ENCODE results near the gene SLC7A1. TPM values are rescaled to one million over a fixed set of nuclear protein-coding genes. Genes with fewer than 3 reads are reported as not detected.

SLC7A1 gene
- 38.4 and 41.9 TPM in 2 replicates for total RNA-seq (2014; rRNA removed; shearing (Covaris generic))

GRCh38 chr13:29595380-29596063, at the start of gene SLC7A1:
Gene SLC7A1 (minus strand): TSS chr13:29595688. CDS start chr13:29536188, 59,500 bp downstream.

Data from A375 (cell line).